ENCODE results near the gene SPATS2L. TPM values are rescaled to one million over a fixed set of nuclear protein-coding genes. Genes with fewer than 3 reads are reported as not detected.

SPATS2L gene
- total RNA-seq, 1 donor from 2014 or later = 29.1 TPM

DNA sequence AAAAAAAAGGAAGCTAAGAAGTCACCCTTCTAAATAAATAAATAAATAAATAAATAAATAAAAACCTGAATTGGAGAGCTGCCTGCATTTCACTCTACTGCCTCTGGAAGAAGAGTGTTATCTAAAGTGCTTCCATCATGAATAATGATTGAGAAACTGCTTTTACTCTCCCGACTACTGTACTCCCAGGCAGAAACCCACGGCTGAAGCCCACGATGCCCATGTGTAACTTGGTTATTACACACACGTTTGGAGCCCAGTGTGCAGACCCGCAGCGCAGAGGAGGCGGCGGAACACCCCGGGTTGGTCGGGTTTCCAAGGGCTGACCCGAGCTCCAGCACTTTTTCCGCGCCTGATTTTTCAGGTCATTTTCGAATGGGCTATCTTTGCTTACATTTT is 697 bp upstream of the SPATS2L start:
- Histone ChIP-seq H3K4me2 (peak overlapping the region; percentile 84), H3K36me3 (no peaks in the 10 kb centered on the region), H3K9ac (no peak overlapping the region), H3K9me3 (ENCODE audit: low read depth) (no peaks in the 10 kb centered on the region), H3K27ac (no peak overlapping the region), H3K27me3 (peaks cover 23% of the 10 kb centered on the region), H4K20me1 (ENCODE audit: low read depth) (no peaks in the 10 kb centered on the region), H3F3A (ENCODE audit: low read depth) (peaks cover 19% of the 10 kb centered on the region), H3K79me2 (ENCODE audit: low read depth) (peaks cover 33% of the 10 kb centered on the region), H3K4me3 (peak overlapping the region; percentile 89), H3K4me1 (peaks cover 13% of the 10 kb centered on the region), H2AFZ (replicated peaks) (peak overlapping the region; percentile 91)
- peak overlapping the region; percentile 92 for H3K4me3 Mint-ChIP-seq
- H3K4me1 Mint-ChIP-seq = peaks cover 38% of the 10 kb centered on the region
- no peak for TF ChIP-seq EZH2phosphoT487 (IDR thresholded peaks at IDR 0.05)
- TF ChIP-seq CTCF (IDR thresholded peaks at IDR 0.05) = peak; percentile 12
- peak overlapping the region; percentile 67 for H3K27ac Mint-ChIP-seq
- DNase-seq (ENCODE audit: low spot score) = peak; percentile 51
- peaks cover 2% of the 10 kb centered on the region for H3K36me3 Mint-ChIP-seq
- H3K9me3 Mint-ChIP-seq = no peaks in the 10 kb centered on the region
- H3K27me3 Mint-ChIP-seq (ENCODE audit: insufficient read depth, low read depth) = no peaks in the 10 kb centered on the region

DNA sequence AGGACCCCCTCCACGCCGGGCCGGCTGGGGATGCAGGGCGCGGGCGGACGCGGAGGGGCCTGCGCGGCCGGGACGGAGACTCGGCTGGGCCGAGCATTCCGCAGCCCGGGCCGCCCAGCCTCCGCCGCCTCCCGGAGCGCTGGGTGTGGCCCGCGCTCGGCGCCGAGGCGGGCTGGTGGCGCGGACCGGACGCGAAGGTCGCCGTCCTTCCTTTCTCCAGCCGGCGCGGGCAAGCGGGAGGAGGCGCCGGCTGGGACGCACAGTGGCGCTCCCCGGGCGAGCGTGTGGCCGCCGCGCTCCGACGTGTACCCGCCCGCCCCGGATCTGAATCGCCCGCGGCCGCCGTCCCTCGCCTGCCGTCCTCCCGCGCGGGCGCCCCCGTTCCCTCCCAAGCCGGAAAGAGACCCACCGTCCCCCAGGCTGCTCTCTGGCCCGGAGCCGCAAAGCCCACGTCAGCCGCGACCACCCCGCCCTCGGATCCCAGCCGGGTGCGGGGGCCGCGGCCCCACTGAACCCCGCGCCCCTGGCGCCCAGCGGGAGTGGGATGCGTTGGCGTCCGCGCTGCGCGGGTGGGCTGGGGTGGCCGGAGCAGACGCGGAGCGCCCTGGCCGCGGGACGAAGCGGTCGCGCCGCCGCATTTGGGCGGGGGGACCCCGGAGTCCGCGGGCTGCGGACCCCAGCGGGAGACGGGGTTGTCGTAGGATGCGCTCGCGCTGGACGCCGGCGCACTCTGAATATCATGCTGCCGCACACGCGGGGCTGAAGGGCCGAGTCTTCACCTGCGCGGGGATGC is 634 bp downstream of the SPATS2L start:
- Histone ChIP-seq H3K36me3 (no peaks in the 10 kb centered on the region), H3F3A (ENCODE audit: low read depth) (peaks cover 19% of the 10 kb centered on the region), H2AFZ (replicated peaks) (peak overlapping the region; percentile 97), H3K4me3 (peak overlapping the region; percentile 89), H3K27me3 (peaks cover 23% of the 10 kb centered on the region), H3K79me2 (ENCODE audit: low read depth) (peaks cover 47% of the 10 kb centered on the region), H3K9ac (peak overlapping the region; percentile 34), H3K27ac (no peak overlapping the region), H4K20me1 (ENCODE audit: low read depth) (no peaks in the 10 kb centered on the region), H3K4me2 (peak overlapping the region; percentile 84), H3K9me3 (ENCODE audit: low read depth) (no peaks in the 10 kb centered on the region), H3K4me1 (peaks cover 22% of the 10 kb centered on the region)
- Mint-ChIP-seq H3K9me3 (no peaks in the 10 kb centered on the region), H3K27me3 (ENCODE audit: insufficient read depth, low read depth) (no peaks in the 10 kb centered on the region), H3K27ac (no peak overlapping the region), H3K4me1 (peaks cover 46% of the 10 kb centered on the region), H3K4me3 (peak overlapping the region; percentile 92), H3K36me3 (peaks cover 2% of the 10 kb centered on the region)
- DNase-seq (ENCODE audit: low spot score) = peak; percentile 80
- TF ChIP-seq CTCF (IDR thresholded peaks at IDR 0.05) (no peak), EZH2phosphoT487 (IDR thresholded peaks at IDR 0.05) (peak; percentile 59), EZH2 (IDR thresholded peaks at IDR 0.05) (peak; percentile 74)

DNA sequence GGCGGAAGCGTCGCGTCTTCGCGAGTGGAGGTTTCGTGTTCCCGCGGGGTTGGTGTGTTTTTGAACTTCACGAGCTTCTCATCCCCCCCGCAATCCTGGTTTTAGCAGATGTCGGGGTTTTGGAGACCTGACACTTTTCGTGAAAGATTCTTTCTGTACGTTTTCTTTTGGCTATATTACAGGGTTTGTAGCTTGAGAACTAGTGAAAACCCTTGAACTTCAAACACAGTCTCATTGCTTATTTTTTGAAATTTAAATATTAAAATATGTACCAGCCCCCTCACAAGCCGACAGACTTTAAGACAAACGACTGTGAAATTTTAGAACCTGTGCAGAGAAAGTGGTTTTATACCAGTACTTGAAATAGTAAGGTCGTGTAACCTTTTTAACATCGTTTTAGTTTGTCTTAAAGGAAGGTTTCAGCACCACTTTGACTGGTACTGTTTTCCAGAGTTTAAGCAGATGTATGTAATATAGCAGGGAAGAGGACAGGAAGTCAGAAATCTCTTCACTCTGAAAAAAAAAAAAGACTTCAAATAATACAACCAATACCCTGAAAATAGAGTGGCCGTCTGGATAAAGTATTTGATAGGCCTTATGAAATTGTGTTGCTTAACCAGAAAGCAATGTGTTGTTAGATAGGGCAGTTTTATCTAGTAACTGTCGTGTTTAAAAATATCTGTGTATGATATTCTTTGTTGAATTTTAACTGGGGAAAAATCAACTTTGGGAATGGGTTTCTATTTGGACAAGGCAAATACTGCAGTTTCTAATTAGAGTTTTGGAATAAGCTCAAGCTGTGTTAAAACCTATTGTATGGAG is 1.4 kb downstream of the SPATS2L start:
- peak overlapping the region; percentile 45 for H3K27ac Mint-ChIP-seq
- Histone ChIP-seq H3K4me3 (peak overlapping the region; percentile 89), H3K27ac (no peak overlapping the region), H3F3A (ENCODE audit: low read depth) (peaks cover 19% of the 10 kb centered on the region), H3K4me1 (peaks cover 22% of the 10 kb centered on the region), H4K20me1 (ENCODE audit: low read depth) (no peaks in the 10 kb centered on the region), H3K9me3 (ENCODE audit: low read depth) (no peaks in the 10 kb centered on the region), H2AFZ (replicated peaks) (peak overlapping the region; percentile 97), H3K9ac (no peak overlapping the region), H3K27me3 (peaks cover 23% of the 10 kb centered on the region), H3K36me3 (no peaks in the 10 kb centered on the region), H3K4me2 (peak overlapping the region; percentile 84), H3K79me2 (ENCODE audit: low read depth) (peaks cover 55% of the 10 kb centered on the region)
- no peaks in the 10 kb centered on the region for H3K27me3 Mint-ChIP-seq (ENCODE audit: insufficient read depth, low read depth)
- H3K9me3 Mint-ChIP-seq = no peaks in the 10 kb centered on the region
- H3K4me3 Mint-ChIP-seq = peak overlapping the region; percentile 92
- TF ChIP-seq EZH2 (IDR thresholded peaks at IDR 0.05) = peak; percentile 15
- TF ChIP-seq CTCF (IDR thresholded peaks at IDR 0.05) = no peak
- H3K4me1 Mint-ChIP-seq = peaks cover 43% of the 10 kb centered on the region
- peaks cover 2% of the 10 kb centered on the region for H3K36me3 Mint-ChIP-seq
- no peak for DNase-seq (ENCODE audit: low spot score)
